ENCODE data around the gene KDM3A. TPM values are rescaled to one million over a fixed set of nuclear protein-coding genes. Genes with fewer than 3 reads are reported as not detected.
A peak's percentile ranks its signal among the peaks of the same experiment; 100 is the strongest.

KDM3A gene
- total and polyA plus RNA-seq, 2 experiments from 2014 or later, result 8.9 to 21.8 TPM

DNA sequence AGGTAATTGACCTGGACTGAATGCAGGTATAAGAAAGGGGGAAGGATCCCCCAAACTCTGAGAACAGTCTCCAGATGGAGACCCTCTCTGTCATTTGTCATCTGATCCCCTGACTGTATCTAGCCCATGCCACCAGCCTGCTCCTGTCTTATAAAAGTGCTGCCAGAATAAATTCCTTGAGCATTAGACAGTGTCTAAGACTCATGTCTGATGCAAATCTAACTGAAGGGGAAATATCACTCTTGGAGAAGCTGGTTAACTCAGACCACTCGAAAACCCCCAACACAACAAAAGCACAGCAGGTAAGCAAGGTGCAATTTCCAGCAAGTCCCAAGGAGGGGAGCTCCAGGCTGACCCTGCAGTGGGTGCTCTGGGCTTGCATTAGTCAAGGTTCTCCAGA is 40.9 kb upstream of the KDM3A start:
- Histone ChIP-seq H3K4me3 (no peak overlapping the region), H3K36me3 (ENCODE audit: insufficient read depth) (no peaks in the 10 kb centered on the region), H3K9me2 (ENCODE audit: insufficient read depth) (no peaks in the 10 kb centered on the region), H3F3A (replicated peaks; ENCODE audit: low read depth) (no peaks in the 10 kb centered on the region), H2AFZ (no peak overlapping the region), H3K4me1 (ENCODE audit: insufficient read depth) (no peaks in the 10 kb centered on the region), H3K4me2 (no peak overlapping the region), H4K20me1 (replicated peaks; ENCODE audit: insufficient read depth) (no peaks in the 10 kb centered on the region), H3K27me3 (ENCODE audit: insufficient read depth) (no peaks in the 10 kb centered on the region), H3K27ac (ENCODE audit: low read depth) (no peak overlapping the region), H3K79me2 (replicated peaks; ENCODE audit: insufficient read depth) (no peaks in the 10 kb centered on the region)
- peaks cover 1% of the 10 kb centered on the region for H3K27me3 Mint-ChIP-seq (ENCODE audit: insufficient read depth, low read depth, poor library complexity)
- H3K4me3 Mint-ChIP-seq, result no peak overlapping the region
- DNase-seq (ENCODE audit: low spot score), result no peak
- no peaks in the 10 kb centered on the region for H3K36me3 Mint-ChIP-seq (ENCODE audit: low read depth)
- H3K4me1 Mint-ChIP-seq, result 0 out of 3 replicates have a peak, but pooled peaks cover 2% of the 10 kb centered on the region
- H3K27ac Mint-ChIP-seq, result no peak overlapping the region
- H3K9me3 Mint-ChIP-seq, result no peaks in the 10 kb centered on the region
- no peak; the same call in 2 of the 3 replicates for ATAC-seq
- TF ChIP-seq, protein P1, sequence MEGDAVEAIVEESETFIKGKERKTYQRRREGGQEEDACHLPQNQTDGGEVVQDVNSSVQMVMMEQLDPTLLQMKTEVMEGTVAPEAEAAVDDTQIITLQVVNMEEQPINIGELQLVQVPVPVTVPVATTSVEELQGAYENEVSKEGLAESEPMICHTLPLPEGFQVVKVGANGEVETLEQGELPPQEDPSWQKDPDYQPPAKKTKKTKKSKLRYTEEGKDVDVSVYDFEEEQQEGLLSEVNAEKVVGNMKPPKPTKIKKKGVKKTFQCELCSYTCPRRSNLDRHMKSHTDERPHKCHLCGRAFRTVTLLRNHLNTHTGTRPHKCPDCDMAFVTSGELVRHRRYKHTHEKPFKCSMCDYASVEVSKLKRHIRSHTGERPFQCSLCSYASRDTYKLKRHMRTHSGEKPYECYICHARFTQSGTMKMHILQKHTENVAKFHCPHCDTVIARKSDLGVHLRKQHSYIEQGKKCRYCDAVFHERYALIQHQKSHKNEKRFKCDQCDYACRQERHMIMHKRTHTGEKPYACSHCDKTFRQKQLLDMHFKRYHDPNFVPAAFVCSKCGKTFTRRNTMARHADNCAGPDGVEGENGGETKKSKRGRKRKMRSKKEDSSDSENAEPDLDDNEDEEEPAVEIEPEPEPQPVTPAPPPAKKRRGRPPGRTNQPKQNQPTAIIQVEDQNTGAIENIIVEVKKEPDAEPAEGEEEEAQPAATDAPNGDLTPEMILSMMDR (conservative IDR thresholded peaks at IDR 0.05; ENCODE audit: low read depth in 2 of 2), result peak; percentile 10 to 31; a peak in 2 of 4 replicates
- no peak for TF ChIP-seq EZH2phosphoT487 (IDR thresholded peaks at IDR 0.05; ENCODE audit: unreplicated experiment)

DNA sequence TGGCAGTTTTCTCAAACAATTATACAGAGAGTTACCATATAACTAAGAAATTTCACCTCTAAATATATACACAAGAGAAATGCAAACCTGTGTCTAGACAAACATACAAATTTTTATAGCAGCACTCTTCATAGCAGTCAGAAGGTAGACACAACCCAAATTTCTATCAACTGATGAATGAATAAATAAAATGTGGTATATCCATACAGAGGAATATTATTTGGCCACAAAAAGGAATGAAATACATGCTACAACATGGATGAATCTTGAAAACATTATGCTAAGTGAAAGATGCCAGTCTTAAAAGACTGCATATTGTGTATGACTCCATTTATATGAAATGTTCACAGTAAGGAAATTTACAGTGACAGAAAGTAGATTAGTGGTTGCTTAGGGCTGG is 30.6 kb upstream of the KDM3A start:
- no peak overlapping the region for H2AFZ ChIP-seq
- Mint-ChIP-seq H3K4me1 (peaks cover 4% of the 10 kb centered on the region), H3K27ac (no peak overlapping the region), H3K36me3 (ENCODE audit: low read depth) (no peaks in the 10 kb centered on the region), H3K9me3 (peaks cover 7% of the 10 kb centered on the region; the same call in 2 of the 3 replicates), H3K4me3 (no peak overlapping the region), H3K27me3 (ENCODE audit: insufficient read depth, low read depth, poor library complexity) (no peaks in the 10 kb centered on the region)
- no peak overlapping the region for H3K4me3 ChIP-seq
- H3K79me2 ChIP-seq (replicated peaks; ENCODE audit: insufficient read depth), result no peaks in the 10 kb centered on the region
- H3K27ac ChIP-seq (ENCODE audit: low read depth), result no peak overlapping the region
- DNase-seq (ENCODE audit: low spot score), result no peak
- no peaks in the 10 kb centered on the region for H3K36me3 ChIP-seq (ENCODE audit: insufficient read depth)
- ATAC-seq, result no peak
- H3K4me1 ChIP-seq (ENCODE audit: insufficient read depth), result no peaks in the 10 kb centered on the region
- 0 out of 2 replicates have a peak, but pooled peaks cover 5% of the 10 kb centered on the region for H3K9me2 ChIP-seq (ENCODE audit: insufficient read depth)
- no peak overlapping the region for H3K4me2 ChIP-seq
- TF ChIP-seq, protein P2, sequence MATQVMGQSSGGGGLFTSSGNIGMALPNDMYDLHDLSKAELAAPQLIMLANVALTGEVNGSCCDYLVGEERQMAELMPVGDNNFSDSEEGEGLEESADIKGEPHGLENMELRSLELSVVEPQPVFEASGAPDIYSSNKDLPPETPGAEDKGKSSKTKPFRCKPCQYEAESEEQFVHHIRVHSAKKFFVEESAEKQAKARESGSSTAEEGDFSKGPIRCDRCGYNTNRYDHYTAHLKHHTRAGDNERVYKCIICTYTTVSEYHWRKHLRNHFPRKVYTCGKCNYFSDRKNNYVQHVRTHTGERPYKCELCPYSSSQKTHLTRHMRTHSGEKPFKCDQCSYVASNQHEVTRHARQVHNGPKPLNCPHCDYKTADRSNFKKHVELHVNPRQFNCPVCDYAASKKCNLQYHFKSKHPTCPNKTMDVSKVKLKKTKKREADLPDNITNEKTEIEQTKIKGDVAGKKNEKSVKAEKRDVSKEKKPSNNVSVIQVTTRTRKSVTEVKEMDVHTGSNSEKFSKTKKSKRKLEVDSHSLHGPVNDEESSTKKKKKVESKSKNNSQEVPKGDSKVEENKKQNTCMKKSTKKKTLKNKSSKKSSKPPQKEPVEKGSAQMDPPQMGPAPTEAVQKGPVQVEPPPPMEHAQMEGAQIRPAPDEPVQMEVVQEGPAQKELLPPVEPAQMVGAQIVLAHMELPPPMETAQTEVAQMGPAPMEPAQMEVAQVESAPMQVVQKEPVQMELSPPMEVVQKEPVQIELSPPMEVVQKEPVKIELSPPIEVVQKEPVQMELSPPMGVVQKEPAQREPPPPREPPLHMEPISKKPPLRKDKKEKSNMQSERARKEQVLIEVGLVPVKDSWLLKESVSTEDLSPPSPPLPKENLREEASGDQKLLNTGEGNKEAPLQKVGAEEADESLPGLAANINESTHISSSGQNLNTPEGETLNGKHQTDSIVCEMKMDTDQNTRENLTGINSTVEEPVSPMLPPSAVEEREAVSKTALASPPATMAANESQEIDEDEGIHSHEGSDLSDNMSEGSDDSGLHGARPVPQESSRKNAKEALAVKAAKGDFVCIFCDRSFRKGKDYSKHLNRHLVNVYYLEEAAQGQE (IDR thresholded peaks at IDR 0.05; ENCODE audit: unreplicated experiment), result no peak
- TF ChIP-seq NANOG (IDR thresholded peaks at IDR 0.05; ENCODE audit: borderline replicate concordance) (no peak), STAT1 (IDR thresholded peaks at IDR 0.05; ENCODE audit: unreplicated experiment) (no peak), ZNF331 (CRISPR knock-in tag; IDR thresholded peaks at IDR 0.05; ENCODE audit: low read depth) (no peak), EZH2 (IDR thresholded peaks at IDR 0.05; ENCODE audit: low read depth, unreplicated experiment) (no peak), POLR2AphosphoS5 (IDR thresholded peaks at IDR 0.05; ENCODE audit: low read depth) (no peak)
- TF ChIP-seq, protein P1 (conservative IDR thresholded peaks at IDR 0.05; ENCODE audit: low read depth in 2 of 2), result no peak
- TF ChIP-seq, protein P3, sequence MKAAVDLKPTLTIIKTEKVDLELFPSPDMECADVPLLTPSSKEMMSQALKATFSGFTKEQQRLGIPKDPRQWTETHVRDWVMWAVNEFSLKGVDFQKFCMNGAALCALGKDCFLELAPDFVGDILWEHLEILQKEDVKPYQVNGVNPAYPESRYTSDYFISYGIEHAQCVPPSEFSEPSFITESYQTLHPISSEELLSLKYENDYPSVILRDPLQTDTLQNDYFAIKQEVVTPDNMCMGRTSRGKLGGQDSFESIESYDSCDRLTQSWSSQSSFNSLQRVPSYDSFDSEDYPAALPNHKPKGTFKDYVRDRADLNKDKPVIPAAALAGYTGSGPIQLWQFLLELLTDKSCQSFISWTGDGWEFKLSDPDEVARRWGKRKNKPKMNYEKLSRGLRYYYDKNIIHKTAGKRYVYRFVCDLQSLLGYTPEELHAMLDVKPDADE (IDR thresholded peaks at IDR 0.05), result no peak
- H3F3A ChIP-seq (replicated peaks; ENCODE audit: low read depth), result no peaks in the 10 kb centered on the region
- no peaks in the 10 kb centered on the region for H3K27me3 ChIP-seq (ENCODE audit: insufficient read depth)
- H4K20me1 ChIP-seq (replicated peaks; ENCODE audit: insufficient read depth), result no peaks in the 10 kb centered on the region
